ENCODE results near the gene S100A9.
"Not testable (repeated sequence)": the region's sequence is repeated elsewhere in the genome, so short reads cannot be mapped to it uniquely, and the experiment has no call there.

The S100A9 gene

GRCh38 chr1:153345187-153346076 is 12.2 kb upstream of the S100A9 start:
- DNase-seq (ENCODE audit: low spot score) = no peak

DNA sequence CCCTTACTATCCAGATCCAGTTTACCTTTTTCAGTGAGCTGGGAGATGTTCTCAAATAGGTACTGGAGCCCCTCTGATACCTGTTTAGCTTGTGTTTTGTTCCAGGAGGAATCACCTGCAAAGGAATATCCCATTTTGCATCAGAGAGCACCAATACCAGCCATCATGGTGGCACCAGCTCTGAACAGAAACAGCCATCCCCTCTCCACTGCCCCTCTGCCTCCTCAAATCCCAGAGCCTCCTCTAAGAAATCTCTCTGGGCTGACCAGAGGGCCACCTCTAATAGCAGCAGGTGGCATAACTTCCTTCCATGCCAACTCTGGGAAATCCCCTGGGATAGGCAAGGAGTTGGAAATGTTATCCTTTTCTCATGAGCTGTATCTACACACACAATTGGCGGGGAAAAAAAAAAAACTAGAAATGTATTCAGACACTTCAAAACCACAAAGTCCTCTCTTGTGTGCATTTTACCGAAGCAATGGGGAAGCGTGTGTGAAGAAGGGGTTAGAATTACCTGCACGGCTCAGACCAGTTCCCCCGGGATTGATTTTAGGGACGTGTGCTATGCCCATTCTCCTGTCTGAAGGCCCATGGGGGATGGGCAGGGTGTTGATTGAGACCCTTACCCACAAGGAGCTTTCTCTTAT is 11.5 kb upstream of the S100A9 start:
- no peak for DNase-seq (ENCODE audit: low spot score)

DNA sequence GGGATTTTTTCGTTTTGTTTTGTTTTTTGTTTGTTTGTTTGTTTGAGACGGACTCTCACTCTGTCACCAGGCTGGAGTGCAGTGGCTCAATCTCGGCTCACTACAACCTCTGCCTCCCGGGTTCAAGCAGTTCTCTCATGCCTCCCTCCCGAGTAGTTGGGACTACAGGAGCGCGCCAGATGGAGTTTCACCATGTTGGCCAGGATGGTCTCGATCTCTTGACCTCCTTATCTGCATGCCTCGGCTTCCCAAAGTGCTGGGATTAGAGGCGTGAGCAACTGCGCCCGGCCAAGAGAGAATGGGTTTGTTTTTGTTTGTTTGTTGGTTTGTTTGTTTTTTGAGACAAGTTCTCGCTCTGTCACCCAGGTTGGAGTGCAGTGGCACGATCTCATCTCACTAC is 10.6 kb upstream of the S100A9 start:
- DNase-seq (ENCODE audit: low spot score) = not testable (repeated sequence)

- DNase-seq (ENCODE audit: low spot score) = no peak
Observed at GRCh38 chr1:153347856-153348255, 9.8 kb upstream of the S100A9 start.

DNA sequence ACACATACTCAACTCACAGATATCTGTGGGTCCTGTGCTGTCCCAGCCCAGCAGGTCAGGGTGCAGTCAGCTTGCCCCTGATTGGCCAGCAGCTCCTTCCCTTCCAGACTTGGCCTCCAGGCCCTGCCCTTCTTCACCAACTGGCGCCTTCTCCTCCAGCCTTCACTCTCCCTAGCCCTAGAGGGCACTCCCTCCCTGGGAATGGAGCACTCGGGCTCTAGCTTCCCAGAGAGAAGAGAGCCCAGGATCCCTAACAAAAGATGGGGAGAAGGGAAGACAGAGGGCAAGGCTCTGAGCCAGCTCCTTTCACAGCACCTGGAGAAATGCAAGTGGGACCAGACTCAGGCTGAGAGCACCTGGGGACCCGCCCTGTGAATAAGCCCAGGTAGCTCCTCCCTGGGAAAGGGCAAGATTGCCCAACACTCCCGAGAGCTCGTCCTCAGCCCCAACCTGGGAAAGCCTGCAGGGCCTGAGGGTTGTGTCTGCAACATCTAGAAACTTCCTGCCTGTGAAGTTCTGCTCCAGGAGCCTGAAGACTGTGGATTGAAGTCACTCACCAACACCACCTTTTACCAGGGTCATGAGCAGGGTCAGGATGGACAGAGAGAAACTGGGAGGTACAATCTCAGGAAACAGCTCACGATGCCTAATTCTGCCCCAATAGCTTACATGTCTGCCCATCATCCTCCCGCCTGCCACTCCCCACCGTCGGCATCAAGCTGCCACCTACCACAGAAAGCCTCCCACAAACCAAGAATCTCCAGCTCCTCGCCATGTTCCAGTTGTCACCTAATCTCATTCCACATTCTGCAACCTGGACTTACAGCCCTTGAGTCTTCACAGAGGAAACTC is 8.9 kb upstream of the S100A9 start, which contains the start of gene PGLYRP4:
Gene PGLYRP4 (minus strand): TSS at position 331 of the 852 bp plus-strand sequence. CDS start 909 bp downstream, outside the sequence.
- peak; percentile 13 for DNase-seq (ENCODE audit: low spot score)

- no peak for DNase-seq (ENCODE audit: low spot score)
Observed at GRCh38 chr1:153349363-153350320, 8.0 kb upstream of the S100A9 start.

- no peak for DNase-seq (ENCODE audit: low spot score)
Observed at GRCh38 chr1:153350321-153350957, 7.2 kb upstream of the S100A9 start.

DNA sequence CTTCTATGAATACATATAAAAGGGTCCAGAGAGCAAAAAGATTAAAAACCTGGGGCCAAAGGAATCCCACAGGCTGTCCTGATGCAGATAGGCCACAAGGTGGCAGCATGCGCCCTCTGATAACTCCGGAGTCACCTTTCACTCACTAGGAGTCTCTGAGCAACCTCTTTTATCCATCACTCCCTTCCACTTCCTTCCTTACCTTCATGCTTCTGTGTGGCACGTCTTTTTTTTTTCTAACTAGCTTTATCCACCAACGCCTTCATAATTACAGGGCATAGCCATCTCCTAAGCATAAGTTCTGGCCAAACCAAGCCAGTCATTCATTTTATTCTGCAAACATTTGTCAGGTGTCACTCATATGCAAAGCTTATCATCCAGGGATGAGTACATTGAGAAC is 5.1 kb upstream of the S100A9 start:
- DNase-seq (ENCODE audit: low spot score) = peak; percentile 74

DNA sequence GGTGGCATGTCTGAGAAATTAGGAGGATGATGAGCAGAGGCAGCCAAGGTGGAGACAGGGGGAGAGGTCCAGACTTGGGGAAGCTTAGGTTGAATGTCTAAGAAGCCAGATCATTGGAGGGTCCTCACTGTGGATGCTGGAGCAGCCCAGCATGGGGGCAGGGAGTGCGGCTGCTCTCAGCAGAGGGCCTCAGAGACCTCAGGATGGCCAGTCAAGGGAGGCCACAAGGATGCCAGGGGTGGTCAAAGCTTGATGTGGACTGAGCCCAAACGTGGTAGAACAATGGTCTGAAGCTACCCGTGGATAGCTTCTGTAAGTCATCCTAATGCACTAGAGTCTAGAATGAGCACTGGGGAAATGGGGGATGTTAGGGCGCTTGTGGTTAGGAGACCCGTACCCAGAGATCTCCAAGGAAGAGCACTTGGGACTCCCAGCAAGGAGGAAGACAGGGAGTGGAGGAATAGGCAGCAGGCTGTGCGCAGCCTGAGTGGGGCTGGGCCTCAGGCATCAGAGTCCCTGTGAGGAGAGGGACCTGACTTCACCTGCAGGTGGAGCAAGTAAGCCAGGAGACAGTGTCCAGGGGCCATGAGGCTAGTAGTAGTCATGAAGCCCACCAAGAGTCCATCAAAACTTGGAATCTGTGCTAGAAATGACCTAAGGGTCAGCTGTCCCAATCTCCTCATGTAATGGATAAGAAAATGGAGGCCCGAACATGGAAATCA is 4.3 kb upstream of the S100A9 start:
- DNase-seq (ENCODE audit: low spot score) = no peak

GRCh38 chr1:153354515-153355193 is 3.0 kb upstream of the S100A9 start:
- DNase-seq (ENCODE audit: low spot score) = no peak

DNA sequence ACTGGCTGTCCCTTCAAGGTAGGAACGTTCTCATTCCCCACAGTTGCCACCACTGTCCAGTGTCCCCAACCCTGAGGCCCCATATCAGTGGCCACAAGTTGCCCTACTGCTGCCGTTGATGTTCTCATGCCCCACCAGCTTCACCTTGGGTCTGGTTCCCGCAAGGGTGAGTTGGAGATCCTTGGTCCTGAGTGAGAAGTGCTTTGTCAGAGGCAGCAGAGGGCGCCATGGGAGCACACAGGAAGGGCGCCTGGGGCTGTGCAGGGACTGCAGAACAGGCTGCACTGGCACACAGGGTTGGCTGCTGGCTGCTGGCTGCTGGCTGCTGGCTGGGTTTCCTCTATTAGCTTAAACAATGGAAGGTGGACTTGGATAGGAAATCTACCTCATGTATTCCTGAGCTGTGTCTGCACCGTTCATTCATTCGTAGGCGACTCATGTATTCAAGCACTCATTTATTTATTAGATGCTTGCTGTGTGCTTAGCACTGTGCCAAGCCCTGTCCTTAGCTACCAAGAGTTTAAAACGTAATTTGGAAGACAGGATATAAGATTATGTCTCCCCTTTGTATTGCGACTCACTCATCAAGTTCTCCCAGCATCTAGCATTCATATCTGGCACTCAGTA is 2.1 kb upstream of the S100A9 start:
- DNase-seq (ENCODE audit: low spot score) = peak; percentile 64

GRCh38 chr1:153356392-153357075 is 1.1 kb upstream of the S100A9 start:
- DNase-seq (ENCODE audit: low spot score) = no peak

- no peak for DNase-seq (ENCODE audit: low spot score)
Observed at GRCh38 chr1:153357076-153357852, 390 bp upstream of the S100A9 start.

DNA sequence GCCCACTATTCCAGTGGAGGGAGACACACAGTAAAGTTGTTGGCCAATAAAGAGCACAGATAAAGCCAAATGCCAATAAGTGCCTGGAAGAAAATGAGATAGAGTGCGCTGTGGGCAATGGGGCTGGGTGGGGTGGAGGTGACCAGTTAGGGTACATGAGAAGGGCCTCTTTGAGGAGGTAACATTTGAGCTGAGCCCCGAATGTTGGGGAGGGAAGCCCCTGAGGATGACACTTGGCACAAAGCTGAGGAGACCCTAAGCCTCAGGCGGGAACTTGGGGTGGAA is 979 bp downstream of the S100A9 start:
- DNase-seq (ENCODE audit: low spot score) = no peak

- DNase-seq (ENCODE audit: low spot score) = no peak
Observed at GRCh38 chr1:153359241-153359640, 1.6 kb downstream of the S100A9 start.

- DNase-seq (ENCODE audit: low spot score) = no peak
Observed at GRCh38 chr1:153360190-153360589, 2.5 kb downstream of the S100A9 start.

- no peak for DNase-seq (ENCODE audit: low spot score)
Observed at GRCh38 chr1:153360592-153361479, 3.2 kb downstream of the S100A9 start.

Data from SW480 (cell line).